ENCODE measurements around the gene TAF6.

TAF6 gene

GRCh38 chr7:100120733-100121036, 1.5 kb upstream of the TAF6 start:
- FAIRE-seq, result no peak

GRCh38 chr7:100119970-100120732, 993 bp upstream of the TAF6 start:
- FAIRE-seq, result no peak

DNA sequence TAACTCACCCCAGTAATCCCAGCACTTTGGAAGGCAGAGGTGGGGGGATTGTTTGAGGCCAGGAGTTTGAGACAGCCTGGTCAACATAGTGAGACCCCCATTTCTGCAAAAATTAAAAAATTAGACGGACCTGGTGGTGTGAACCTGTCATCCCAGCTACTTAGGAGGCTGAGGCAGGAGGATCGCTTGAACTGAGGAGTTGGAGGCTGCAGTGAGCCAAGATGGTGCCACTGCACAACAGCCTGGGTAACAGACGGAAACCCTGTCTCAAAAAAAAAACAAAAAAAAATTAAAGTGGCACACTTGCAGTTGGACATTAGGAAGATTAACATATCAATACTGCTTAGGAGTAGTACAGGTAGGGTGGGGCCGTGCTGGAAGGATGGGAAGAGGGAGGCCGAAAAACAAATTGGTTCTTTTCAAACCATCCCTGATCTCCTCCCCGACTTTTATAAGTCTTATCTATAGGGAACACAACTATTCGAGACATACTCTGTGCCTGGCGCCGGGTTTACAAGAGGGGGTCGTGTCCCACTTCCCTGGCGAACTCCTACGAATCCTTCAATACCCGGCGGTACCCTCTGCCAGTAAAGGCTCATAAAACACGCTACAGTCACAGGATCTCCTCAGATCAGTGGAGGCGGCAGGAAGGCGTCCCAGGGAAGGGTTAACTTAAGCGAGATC, 628 bp downstream of the TAF6 start:
- no peak for FAIRE-seq

GRCh38 chr7:100115026-100115425, 4.1 kb downstream of the TAF6 start:
- FAIRE-seq, result no peak

DNA sequence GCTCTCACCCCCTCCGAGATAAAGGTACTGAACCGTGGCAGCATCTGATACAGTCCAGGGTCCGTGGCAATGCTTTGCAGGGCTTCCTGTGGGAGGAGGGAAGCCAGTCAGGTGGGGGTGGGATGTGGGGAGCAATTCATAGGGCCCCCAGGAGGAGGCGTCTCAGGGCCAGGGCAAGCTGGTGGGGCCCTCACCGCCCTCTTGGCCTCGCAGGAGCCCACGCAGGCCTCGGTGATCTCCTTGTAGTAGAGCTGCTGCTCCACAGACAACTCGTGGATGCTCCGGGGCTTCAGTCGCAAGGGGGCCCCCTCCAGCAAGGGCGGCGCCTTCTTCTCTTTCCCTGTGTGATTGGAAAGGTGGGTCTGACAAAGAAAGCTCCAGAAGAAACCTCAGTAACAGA, 7.2 kb downstream of the TAF6 start:
- no peak for FAIRE-seq

DNA sequence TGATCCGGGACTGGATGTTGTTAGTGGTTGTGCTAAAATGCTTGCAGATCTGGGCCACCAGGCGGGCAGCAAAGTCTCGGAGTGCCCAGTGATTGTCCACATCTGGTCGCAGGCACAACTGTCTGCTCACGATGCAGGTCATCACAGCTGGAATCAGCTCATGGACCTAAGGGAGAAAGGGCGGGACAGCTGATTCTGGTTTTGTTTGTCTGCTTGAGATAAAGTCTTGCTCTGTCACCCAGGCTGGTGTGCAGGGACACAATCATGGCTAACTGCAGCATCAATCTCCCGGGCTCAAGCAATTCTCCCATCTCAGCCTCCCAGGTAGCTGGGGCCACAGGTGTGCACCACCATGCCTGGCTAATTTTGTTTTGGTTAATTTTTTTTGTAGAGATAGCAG, 8.0 kb downstream of the TAF6 start:
- FAIRE-seq, result no peak

DNA sequence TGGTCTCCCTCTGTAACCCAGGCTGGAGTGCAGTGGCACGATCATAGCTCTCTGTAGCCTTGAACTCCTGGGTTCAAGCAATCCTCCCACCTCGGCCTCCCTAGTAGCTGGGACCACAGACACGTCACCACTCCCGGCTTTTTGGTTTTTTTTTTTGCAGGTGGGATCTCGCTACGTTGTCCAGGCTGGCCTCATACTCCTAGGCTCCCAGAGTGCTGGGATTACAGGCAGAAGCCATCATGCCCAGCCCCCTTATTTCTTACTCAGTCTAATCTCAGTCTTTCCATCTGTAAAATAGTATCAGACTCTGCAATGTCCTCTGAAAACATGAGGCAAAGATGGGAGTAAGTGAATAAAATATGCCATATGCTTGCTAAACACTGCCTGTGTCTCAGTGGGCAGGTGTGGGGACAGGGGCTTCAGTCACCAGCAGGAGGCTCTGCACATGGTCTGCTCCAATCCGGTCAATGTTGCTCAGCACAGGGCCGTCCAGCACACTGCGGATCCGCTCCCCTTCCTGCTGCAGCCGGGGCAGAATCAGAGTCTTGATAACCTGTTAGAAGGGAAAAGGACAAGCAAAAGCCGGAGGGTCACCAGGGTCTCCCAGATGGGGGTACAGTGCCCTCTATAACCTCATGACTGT, 9.5 kb downstream of the TAF6 start:
- FAIRE-seq, result no peak

- no peak for FAIRE-seq
These were observed 11.3 kb downstream of the TAF6 start for GRCh38 chr7:100107890-100108289.

DNA sequence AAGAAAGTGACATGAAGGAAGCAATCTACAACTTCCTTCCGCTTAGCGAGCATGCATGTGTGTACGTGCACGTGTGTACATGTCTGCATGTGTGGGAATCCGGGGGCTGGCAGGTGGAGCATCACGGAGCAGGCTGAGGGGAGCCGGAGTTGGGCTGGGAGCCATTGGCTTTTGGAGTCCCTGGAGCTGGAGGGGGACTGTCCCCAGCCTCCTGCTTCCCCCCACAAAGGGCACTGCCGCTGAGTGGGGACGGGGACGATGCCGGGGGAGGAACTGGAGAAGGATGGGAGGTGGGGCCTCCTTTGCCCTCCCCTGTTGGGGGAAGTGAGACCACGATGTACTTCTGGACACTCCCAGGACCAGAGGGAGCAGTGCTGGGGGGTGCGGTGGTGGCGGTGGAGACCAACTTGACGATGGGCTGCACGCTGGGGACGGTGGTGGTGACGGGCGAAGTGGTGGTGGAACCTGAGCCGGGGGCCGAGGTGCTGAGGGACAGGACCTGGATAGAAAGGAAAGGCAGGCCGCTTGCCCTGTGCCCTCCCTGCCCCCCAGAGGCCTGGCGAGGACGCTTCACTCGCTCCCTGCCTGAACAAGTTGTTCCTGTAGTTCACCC, 11.9 kb downstream of the TAF6 start:
- FAIRE-seq, result no peak

- FAIRE-seq, result no peak
These were observed 12.5 kb downstream of the TAF6 start for GRCh38 chr7:100106633-100107032.

GRCh38 chr7:100105534-100105933, 13.6 kb downstream of the TAF6 start:
- no peak for FAIRE-seq

DNA sequence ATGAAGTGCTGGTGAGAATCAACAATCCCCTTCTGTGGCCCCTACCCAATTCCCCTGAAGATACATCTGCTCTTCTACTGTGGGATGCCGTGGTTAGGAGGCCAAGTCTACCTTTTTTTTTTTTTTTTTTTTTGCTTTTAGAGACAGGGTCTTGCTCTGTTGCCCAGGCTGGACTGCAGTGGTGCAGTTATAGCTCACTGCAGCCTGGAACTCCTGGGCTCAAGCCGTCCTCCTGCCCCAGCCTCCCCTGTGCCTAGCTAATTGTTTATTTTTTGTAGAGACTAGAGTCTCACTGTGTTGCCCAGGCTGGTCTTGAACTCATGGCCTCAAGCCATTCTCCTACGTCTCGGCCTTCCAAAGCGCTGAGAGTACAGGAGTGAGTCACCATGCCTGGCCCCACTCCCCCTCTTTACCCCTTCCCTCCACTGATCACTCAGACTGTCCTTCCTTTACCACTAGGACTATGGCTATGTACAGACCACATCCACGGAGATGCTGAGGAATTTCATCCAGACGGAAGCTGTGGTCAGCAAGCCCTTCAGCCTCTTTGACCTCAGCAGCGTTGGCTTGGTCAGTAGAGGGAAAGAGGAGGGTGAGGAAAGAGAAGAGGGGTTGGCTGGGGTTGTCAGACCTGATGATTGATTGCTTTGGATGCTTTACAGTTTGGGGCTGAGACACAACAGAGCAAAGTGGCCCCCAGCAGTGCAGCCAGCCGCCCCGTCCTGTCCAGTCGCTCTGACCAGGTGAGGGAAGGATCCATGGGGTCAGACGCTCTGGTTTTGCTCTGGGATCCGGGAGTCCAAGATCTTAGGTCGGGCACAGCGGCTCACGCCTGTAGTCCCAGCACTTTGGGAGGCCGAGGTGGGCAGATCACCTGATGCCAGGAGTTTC, 16.0 kb downstream of the TAF6 start:
- FAIRE-seq, result no peak

DNA sequence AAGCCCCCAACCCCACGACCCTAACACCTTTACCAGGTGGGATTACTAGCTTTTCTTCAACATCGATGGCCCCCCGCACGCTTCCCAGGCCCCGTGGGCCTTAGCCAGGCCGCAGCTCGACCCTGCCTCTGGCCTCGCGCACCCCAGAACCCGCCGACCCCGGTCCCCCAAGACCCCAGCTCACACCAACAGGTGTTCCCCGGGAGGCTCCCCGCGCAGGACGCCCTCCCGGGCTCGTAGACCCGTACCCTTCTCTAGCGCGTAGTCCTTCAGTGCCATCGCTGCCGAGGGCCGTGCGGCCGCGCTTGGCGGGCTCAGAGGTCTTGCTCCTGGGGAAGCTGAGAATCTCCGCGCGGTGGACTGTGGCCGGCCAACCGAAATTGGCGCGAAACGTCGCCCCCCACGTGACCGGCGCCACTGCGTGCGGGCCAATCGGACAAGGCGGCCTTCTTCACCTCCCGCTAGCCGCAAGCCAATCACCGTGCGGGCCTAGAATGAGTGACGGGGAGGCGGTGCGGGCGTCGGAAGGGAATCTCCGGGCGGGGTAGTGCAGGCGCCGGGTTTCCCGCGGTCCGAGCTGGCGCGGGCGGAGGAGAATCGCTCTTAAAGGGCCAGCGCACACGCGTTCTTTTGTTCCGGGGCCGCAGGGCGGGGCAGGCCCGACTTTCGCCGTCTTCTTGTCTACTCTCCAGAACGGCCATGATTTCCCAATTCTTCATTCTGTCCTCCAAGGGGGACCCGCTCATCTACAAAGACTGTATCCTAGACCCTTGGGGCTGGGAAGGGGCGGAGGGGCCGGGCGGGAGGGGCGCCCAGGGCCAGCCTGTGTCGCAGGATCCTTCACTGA, 17.9 kb downstream of the TAF6 start, which contains the start of the genes AP4M1 and MCM7:
Gene AP4M1, plus strand, starts transcription at position 628 of the 847 bp plus-strand sequence. Its CDS starts 72 bp downstream, at position 700.
Gene MCM7, minus strand, starts transcription at position 382 of the 847 bp plus-strand sequence. Its CDS starts 103 bp downstream, at position 279.
- FAIRE-seq, result no peak

- FAIRE-seq, result no peak
These were observed 18.6 kb downstream of the TAF6 start for GRCh38 chr7:100100420-100101015.

- FAIRE-seq, result no peak
These were observed 19.7 kb downstream of the TAF6 start for GRCh38 chr7:100099452-100099851.

DNA sequence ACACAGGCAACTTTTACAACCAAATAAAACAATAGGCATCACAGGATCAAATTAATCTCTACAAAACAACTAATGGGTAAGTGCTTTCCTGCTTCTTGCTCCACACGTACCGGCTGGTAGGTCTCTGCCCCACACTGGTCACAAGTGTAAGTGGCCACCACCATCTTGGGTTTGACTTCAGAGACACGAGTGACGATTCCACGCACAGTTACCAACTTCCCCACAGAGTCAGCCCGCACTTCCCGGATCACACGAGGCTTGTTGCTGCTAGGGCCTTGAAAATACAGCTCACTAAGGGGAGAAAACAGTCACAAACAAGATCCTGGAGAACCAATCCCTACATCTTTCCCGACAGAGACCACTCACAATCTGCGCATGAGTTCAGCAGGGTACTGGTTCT, 20.2 kb downstream of the TAF6 start:
- no peak for FAIRE-seq

GRCh38 chr7:100095704-100096103, 23.5 kb downstream of the TAF6 start:
- no peak for FAIRE-seq

- FAIRE-seq, result no peak
These were observed 23.9 kb downstream of the TAF6 start for GRCh38 chr7:100095289-100095688.

- FAIRE-seq, result no peak
These were observed 25.2 kb downstream of the TAF6 start for GRCh38 chr7:100093925-100094486.

- FAIRE-seq, result no peak
These were observed 25.7 kb downstream of the TAF6 start for GRCh38 chr7:100093498-100093897.

DNA sequence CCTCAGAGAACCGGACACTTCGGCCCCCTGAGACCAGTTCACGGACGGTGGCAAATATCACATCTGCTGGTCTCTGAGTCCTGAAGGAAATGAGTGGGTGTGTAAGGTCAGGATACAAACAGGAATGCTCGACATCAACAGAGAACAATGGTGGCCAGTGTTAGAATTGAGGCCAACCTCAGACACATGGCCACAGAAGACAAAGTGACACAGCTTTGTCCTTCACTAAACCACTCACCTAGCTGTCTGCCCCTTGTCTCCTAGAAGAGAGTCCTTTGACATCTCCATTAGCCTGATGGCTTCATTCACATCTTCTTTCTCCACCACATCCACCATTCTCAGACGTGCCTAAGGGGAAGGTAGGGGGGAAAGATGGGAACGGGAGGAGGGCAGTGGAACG, 26.1 kb downstream of the TAF6 start:
- no peak for FAIRE-seq
